Neural crest cell (in vitro differentiated cells): Measurements from ENCODE around the gene FARSA. TPM values are rescaled to one million over a fixed set of nuclear protein-coding genes. Genes with fewer than 3 reads are reported as not detected.

Experiments used
- DNase-seq: peaks from one replicate; pipeline ENCODE4 v3.0.0; 2021; ENCODE audit warnings: low read depth, mixed read lengths, low spot score
- H3K27ac Mint-ChIP-seq: one replicate; pipeline ENCODE4 v1.8.0; 2021; ENCODE audit warnings: mild to moderate bottlenecking, mixed read lengths; ENCODE audit not compliant: unreplicated experiment
- H3K27me3 Mint-ChIP-seq: 2 replicates; pipeline ENCODE4 v1.8.0; 2021; ENCODE audit warnings: low read depth, mild to moderate bottlenecking, mixed read lengths
- H3K36me3 Mint-ChIP-seq: 2 replicates; pipeline ENCODE4 v1.8.0; 2021; ENCODE audit warnings: low read depth, mild to moderate bottlenecking, mixed read lengths
- H3K4me1 Mint-ChIP-seq: 2 replicates; pipeline ENCODE4 v1.8.0; 2021; ENCODE audit warnings: mixed read lengths
- H3K4me3 Mint-ChIP-seq: one replicate; pipeline ENCODE4 v1.8.0; 2021; ENCODE audit warnings: mild to moderate bottlenecking, mixed read lengths
- H3K9me3 Mint-ChIP-seq: 2 replicates; pipeline ENCODE4 v1.8.0; 2021; ENCODE audit warnings: mixed read lengths
- total RNA-seq: library from RNA; stranded (reverse); gene quantifications from 2 replicates; pipeline ENCODE4 v1.2.1, GENCODE V29; 2021
- TF ChIP-seq, protein P1 (sequence below): fragments of 200-600 bp; sonication (generic); conservative IDR thresholded peaks from 2 replicates; pipeline ENCODE4 v1.5.0; 2021; ENCODE audit warnings: antibody characterized with exemption, mild to moderate bottlenecking

The FARSA gene
- total RNA-seq, 1 donor from 2014 or later = 83.1 TPM

DNA sequence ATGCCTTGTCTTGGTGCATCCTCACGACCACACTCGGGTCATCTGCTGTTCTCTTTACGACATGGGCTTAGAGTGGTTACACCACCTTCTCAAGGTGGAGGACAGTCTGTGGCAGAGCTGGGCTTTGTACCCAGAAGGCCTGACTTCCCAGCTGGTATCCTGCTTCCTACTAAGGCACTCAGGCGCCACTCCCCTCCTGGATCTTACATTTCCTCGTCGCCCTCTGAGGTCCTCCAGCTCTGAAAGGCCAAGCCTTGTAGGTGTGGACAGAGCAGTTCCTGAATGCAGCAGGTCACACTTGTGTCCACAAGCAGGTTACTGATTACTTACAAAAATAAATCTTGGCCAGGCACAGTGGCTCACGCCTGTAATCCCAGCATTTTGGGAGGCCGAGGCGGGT lies 26.3 kb downstream of the FARSA start:
- no peaks in the 10 kb centered on the region for H3K27me3 Mint-ChIP-seq
- H3K27ac Mint-ChIP-seq = no peak overlapping the region
- H3K4me1 Mint-ChIP-seq = peaks cover 14% of the 10 kb centered on the region
- no peaks in the 10 kb centered on the region for H3K9me3 Mint-ChIP-seq
- TF ChIP-seq, protein P1, sequence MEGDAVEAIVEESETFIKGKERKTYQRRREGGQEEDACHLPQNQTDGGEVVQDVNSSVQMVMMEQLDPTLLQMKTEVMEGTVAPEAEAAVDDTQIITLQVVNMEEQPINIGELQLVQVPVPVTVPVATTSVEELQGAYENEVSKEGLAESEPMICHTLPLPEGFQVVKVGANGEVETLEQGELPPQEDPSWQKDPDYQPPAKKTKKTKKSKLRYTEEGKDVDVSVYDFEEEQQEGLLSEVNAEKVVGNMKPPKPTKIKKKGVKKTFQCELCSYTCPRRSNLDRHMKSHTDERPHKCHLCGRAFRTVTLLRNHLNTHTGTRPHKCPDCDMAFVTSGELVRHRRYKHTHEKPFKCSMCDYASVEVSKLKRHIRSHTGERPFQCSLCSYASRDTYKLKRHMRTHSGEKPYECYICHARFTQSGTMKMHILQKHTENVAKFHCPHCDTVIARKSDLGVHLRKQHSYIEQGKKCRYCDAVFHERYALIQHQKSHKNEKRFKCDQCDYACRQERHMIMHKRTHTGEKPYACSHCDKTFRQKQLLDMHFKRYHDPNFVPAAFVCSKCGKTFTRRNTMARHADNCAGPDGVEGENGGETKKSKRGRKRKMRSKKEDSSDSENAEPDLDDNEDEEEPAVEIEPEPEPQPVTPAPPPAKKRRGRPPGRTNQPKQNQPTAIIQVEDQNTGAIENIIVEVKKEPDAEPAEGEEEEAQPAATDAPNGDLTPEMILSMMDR = no peak
- no peaks in the 10 kb centered on the region for H3K36me3 Mint-ChIP-seq
- no peak overlapping the region for H3K4me3 Mint-ChIP-seq
- DNase-seq = no peak

DNA sequence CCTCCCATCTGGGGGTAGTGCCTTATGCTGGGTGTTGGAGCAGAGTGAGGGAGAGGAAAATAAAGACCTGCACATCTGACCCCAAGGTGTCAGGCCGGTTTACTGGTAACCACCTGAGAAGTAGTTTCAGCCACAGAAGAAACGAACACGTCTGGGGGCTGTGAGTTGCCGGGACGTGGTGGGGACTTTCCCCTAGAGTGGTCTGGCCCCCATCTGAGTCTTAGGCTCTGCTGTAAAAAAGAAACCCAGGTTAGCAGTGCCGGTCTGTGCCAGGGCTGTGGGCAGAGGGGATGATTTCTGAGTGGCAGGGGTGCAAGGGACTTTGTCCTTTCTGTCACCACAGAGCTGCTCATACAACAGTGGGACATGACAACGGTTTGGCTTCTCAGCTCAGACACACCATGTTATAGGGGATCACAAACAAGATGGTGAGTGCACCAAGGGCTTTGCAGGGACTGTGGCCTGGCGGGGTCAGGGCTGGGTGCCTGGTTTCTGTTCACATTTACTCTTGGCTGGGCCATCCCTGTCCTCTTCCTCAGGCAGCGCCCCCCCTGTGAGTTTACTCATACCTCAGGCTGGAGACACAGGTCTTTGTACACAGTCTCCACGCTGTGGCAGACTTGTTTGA lies 33.5 kb downstream of the FARSA start:
- Mint-ChIP-seq H3K36me3 (no peaks in the 10 kb centered on the region), H3K27ac (no peak overlapping the region), H3K4me1 (no peaks in the 10 kb centered on the region), H3K4me3 (no peak overlapping the region), H3K9me3 (no peaks in the 10 kb centered on the region), H3K27me3 (no peaks in the 10 kb centered on the region)
- TF ChIP-seq, protein P1 = no peak
- DNase-seq = no peak

DNA sequence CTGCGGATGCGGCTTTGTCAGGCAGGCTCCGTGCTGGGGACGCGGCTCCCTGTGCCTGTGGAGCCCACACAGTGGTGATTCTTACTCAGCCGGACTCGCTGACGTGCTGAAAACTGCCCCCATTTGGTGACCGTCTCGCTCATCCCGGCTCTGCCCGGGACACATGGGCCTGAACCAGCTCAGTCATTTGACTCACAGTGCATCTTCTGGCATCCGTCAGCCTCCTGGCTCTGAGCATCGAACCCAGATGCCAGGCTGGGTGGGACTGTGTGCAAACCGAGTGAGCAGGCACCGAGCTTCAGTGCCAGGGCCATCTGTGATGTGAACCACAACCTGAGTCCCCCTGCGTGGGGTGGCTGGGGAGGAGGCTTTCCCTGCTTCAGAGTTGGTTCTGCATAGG lies 37.1 kb downstream of the FARSA start:
- Mint-ChIP-seq H3K27me3 (no peaks in the 10 kb centered on the region), H3K9me3 (no peaks in the 10 kb centered on the region), H3K4me1 (peaks cover 8% of the 10 kb centered on the region), H3K27ac (no peak overlapping the region), H3K36me3 (no peaks in the 10 kb centered on the region), H3K4me3 (no peak overlapping the region)
- TF ChIP-seq, protein P1 = no peak
- no peak for DNase-seq

DNA sequence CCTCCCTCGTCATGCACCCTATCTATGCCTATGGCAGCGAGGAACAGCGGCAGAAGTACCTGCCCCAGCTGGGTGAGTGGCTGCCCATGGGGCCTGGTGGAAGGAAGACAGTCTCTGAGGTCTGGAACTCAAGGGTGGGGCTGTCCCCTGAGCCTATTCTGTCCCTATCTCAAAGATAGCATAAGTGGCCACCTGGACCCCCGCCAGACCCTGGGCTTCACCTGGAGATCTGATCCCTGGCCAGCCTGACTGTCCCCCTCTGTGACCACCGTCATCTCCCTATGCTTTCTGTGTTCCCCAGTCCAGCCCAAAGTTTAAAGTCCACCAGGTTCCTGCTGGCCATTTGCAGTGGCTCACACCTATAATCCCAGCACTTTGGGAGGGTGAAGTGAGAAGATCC lies 39.9 kb downstream of the FARSA start:
- TF ChIP-seq, protein P1 = no peak
- Mint-ChIP-seq H3K27ac (peak overlapping the region; percentile 71), H3K4me3 (peak overlapping the region; percentile 80), H3K4me1 (peaks cover 20% of the 10 kb centered on the region), H3K9me3 (no peaks in the 10 kb centered on the region), H3K27me3 (peaks cover 8% of the 10 kb centered on the region), H3K36me3 (no peaks in the 10 kb centered on the region)
- no peak for DNase-seq

DNA sequence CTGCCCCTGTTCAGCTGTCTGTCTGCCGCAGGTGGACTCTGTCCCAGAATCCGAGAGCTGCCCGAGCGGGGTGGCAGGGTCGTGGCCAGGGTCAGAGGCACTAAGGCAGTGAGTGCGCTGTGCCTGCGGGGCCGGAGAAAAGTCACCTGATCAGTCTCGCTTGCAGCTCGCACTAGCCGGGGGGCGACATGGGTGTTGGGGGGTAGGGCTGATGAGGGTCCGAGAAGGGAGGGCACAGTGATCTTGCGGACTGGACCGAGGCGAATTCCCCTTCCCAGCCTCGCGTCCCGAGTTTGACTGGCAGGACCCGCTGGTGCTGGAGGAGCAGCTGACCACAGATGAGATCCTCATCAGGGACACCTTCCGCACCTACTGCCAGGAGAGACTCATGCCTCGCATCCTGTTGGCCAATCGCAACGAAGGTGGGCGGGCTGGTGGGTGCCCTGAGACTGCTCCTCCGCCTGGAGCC lies 41.9 kb downstream of the FARSA start:
- Mint-ChIP-seq H3K4me3 (peak overlapping the region; percentile 96), H3K4me1 (peaks cover 21% of the 10 kb centered on the region), H3K27me3 (peaks cover 28% of the 10 kb centered on the region), H3K27ac (no peak overlapping the region), H3K36me3 (no peaks in the 10 kb centered on the region), H3K9me3 (no peaks in the 10 kb centered on the region)
- no peak for DNase-seq
- TF ChIP-seq, protein P1 = no peak
